Activated gamma-delta T cell (primary cell): Measurements from ENCODE around the gene ABCG5.

Experiments
- DNase-seq: peaks from one replicate; lab custom pipeline; 2025; lab: John Stamatoyannopoulos, UW

ABCG5 gene

DNA sequence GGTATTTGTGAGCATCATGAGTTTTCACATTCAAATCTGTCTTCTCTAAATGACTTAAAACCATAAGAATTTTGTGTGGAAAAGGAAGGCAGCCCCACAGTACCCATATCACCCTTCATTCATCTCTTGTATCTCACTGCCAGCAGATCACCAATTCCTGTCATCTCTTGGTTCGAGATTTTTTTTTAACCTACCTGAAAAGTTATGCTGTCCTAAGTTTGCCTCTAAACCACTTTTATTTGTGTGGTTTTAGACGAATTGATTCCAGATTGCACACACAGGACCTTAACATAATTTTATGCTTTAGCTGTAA is 32.0 kb downstream of the ABCG5 start:
- DNase-seq = no peak

- DNase-seq = no peak
Measured at GRCh38 chr2:43803113-43803512, 35.5 kb downstream of the ABCG5 start.

GRCh38 chr2:43802135-43802534 is 36.5 kb downstream of the ABCG5 start:
- no peak for DNase-seq

DNA sequence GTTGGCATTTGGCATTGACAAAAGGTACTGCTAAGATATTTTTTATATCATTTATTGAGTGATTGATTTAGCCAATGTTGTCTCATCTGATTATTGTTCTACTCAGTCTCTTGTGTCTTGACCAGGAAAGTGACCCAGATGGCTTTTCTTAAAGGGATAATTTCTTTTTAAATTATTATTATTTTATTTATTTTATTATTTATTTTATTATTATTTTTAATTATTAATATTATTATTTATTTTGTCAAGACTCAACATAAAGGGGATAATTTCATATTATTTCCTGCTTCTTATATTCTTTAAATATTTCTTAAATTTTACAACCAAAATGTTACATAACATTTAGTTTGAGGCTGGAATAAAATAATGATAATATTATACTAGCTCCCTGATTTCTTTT is 37.7 kb downstream of the ABCG5 start:
- DNase-seq = no peak

- no peak for DNase-seq
Measured at GRCh38 chr2:43798300-43798699, 40.3 kb downstream of the ABCG5 start.

- DNase-seq = no peak
Measured at GRCh38 chr2:43796206-43796605, 42.4 kb downstream of the ABCG5 start.

GRCh38 chr2:43794956-43795355 is 43.7 kb downstream of the ABCG5 start:
- no peak for DNase-seq

GRCh38 chr2:43792653-43793052 is 46.0 kb downstream of the ABCG5 start:
- DNase-seq = no peak

- DNase-seq = no peak
Measured at GRCh38 chr2:43791035-43791765, 47.4 kb downstream of the ABCG5 start.

GRCh38 chr2:43790147-43790546 is 48.5 kb downstream of the ABCG5 start:
- no peak for DNase-seq

GRCh38 chr2:43788646-43789045 is 50.0 kb downstream of the ABCG5 start:
- no peak for DNase-seq

GRCh38 chr2:43787895-43788294 is 50.7 kb downstream of the ABCG5 start:
- no peak for DNase-seq

DNA sequence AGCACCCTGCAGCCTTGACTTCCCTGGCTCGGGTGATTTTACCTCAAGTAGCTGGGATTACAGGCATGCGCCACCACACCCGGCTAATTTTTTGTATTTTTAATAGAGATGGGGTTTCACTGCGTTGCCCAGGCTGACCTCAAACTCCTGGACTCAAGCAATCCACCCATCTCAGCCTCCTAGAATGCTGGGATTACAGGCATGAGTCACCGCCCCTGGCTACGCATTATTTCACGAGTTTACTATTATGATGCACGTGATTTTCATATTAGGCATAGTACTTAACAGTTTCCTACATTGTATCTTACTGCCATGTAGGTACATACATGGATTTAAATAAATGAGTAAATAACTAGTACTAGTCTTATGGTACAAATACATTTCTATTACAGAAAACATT is 60.4 kb downstream of the ABCG5 start:
- no peak for DNase-seq

GRCh38 chr2:43777306-43777926 is 61.2 kb downstream of the ABCG5 start:
- no peak for DNase-seq

DNA sequence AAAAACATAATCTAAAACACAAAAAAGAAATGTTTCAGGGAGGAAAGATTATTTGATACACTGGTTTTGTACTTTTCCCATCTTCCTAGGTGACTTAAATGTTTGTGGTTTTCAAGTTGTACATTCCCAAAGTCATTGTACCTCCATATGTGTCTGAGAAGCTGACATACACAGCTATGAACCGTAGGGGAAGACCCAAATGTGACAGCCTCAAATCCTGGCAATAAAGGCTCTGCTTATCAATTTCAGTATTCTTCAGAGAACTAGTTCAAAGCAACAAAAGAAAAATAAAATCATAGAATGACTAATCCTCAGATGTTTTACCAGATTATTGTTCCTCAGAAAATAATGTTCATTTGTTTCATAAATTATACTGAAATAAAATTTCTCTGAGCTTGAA is 62.3 kb downstream of the ABCG5 start:
- DNase-seq = no peak

GRCh38 chr2:43774617-43775016 is 64.0 kb downstream of the ABCG5 start:
- DNase-seq = no peak

GRCh38 chr2:43773876-43774613 is 64.6 kb downstream of the ABCG5 start, which contains the start of gene DYNC2LI1:
DYNC2LI1 (plus strand) TSS chr2:43774039; CDS start chr2:43774139, 100 bp downstream.
- peak; percentile 53 for DNase-seq

- no peak for DNase-seq
Measured at GRCh38 chr2:43766006-43766405, 72.6 kb downstream of the ABCG5 start.

- no peak for DNase-seq
Measured at GRCh38 chr2:43764086-43764705, 74.4 kb downstream of the ABCG5 start.

- no peak for DNase-seq
Measured at GRCh38 chr2:43763091-43763490, 75.5 kb downstream of the ABCG5 start.
